ENCODE results near the gene CD38. TPM values are rescaled to one million over a fixed set of nuclear protein-coding genes. Genes with fewer than 3 reads are reported as not detected.

The CD38 gene
- polyA plus RNA-seq, 1 donor (not counting 4 experiments of a cell fraction or from before 2014, with no cell fraction given): 0.08 TPM

DNA sequence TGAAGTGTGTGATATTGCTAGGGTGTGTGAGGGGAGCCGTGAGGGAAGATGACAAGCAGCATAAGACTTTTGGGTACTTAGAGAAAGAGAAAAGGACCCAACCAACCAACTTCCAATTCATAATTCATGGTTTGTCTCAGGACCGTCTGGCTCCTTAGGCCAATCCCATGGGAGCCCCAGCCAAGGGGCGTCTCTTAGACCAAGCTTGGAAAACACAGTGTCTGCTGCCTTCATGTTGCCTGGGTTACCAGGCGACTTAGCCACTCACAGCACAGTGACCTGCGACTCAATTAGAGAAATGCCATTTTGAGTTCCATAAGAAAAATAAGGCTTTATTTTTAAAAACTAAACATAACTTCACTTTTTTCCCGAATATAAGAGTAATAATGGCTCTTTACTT lies 42.6 kb upstream of the CD38 start:
- no peak for FAIRE-seq
- TF ChIP-seq, protein P1, sequence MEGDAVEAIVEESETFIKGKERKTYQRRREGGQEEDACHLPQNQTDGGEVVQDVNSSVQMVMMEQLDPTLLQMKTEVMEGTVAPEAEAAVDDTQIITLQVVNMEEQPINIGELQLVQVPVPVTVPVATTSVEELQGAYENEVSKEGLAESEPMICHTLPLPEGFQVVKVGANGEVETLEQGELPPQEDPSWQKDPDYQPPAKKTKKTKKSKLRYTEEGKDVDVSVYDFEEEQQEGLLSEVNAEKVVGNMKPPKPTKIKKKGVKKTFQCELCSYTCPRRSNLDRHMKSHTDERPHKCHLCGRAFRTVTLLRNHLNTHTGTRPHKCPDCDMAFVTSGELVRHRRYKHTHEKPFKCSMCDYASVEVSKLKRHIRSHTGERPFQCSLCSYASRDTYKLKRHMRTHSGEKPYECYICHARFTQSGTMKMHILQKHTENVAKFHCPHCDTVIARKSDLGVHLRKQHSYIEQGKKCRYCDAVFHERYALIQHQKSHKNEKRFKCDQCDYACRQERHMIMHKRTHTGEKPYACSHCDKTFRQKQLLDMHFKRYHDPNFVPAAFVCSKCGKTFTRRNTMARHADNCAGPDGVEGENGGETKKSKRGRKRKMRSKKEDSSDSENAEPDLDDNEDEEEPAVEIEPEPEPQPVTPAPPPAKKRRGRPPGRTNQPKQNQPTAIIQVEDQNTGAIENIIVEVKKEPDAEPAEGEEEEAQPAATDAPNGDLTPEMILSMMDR (optimal IDR thresholded peaks at IDR 0.05 in 1 of 3, IDR thresholded peaks at IDR 0.05 in 1 of 3, conservative IDR thresholded peaks at IDR 0.05 in 1 of 3; ENCODE audit: extremely low read depth in 1 of 3, insufficient read depth in 2 of 3, low read length in 3 of 3): no peak
- TF ChIP-seq EZH2 (IDR thresholded peaks at IDR 0.05; ENCODE audit: low read length): no peak

DNA sequence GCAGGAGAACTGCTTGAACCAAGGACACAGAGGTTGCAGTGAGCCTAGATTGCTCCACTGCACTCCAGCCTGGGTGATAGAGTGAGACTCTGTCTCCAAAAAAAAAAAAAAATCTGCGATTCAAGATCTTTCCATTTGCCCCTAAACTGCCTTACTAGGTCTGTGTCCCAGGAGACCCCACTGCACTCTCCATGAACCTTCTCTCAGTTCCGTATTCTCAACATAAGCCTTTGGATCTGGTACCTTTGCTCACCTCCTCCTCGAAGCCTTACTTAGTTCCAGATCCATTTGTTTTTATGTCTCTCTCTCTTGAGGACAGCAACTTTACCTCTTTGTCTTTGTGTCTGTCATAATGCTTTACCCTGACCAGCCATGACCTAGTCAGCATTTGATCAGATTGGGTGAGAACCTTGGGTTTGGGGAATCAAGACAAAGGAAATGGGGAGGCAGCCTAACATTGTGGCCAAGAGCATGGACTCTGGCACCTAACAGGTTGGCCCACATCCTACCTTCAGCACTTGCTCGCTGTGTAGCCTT lies 41.5 kb upstream of the CD38 start:
- Histone ChIP-seq H3K4me2 (ENCODE audit: control insufficient read depth, extremely low read depth, insufficient read depth, low read depth, low read length) (no peak overlapping the region), H3K27ac (ENCODE audit: control insufficient read depth, insufficient read depth, low read length) (no peak overlapping the region), H3K9me1 (ENCODE audit: control insufficient read depth, extremely low read depth, insufficient read depth, low read length) (no peaks in the 10 kb centered on the region), H3K36me3 (ENCODE audit: control insufficient read depth in 2 of 2, extremely low read depth in 1 of 2, insufficient read depth in 2 of 2, low read length in 2 of 2) (no peaks in the 10 kb centered on the region), H4K20me1 (ENCODE audit: control insufficient read depth, extremely low read depth, insufficient read depth, low read length) (no peaks in the 10 kb centered on the region), H3K9ac (ENCODE audit: control insufficient read depth, extremely low read depth, insufficient read depth, low read length) (no peak overlapping the region), H3K4me1 (ENCODE audit: control insufficient read depth, extremely low read depth, insufficient read depth, low read length) (no peaks in the 10 kb centered on the region), H3K79me2 (ENCODE audit: control insufficient read depth, insufficient read depth, low read length) (no peaks in the 10 kb centered on the region), H3K4me3 (ENCODE audit: control insufficient read depth in 2 of 3, extremely low read depth in 1 of 3, insufficient read depth in 2 of 3, low read depth in 1 of 3, low read length in 3 of 3) (no peak overlapping the region), H3K9me3 (ENCODE audit: control insufficient read depth, low read depth, low read length) (no peaks in the 10 kb centered on the region), H3K27me3 (ENCODE audit: control insufficient read depth, extremely low read depth, insufficient read depth, low read length) (no peaks in the 10 kb centered on the region), H2AFZ (ENCODE audit: control insufficient read depth, low read length) (no peak overlapping the region)
- dilution Hi-C loops (cut with MboI; ENCODE audit: extremely low pct_ligation_motif_present, low sequenced_read_pairs): no loop called here
- FAIRE-seq (no peak), DNase-seq (ENCODE audit: low read depth, low spot score) (no peak)
- TF ChIP-seq, protein P1 (optimal IDR thresholded peaks at IDR 0.05 in 1 of 3, IDR thresholded peaks at IDR 0.05 in 1 of 3, conservative IDR thresholded peaks at IDR 0.05 in 1 of 3; ENCODE audit: extremely low read depth in 1 of 3, insufficient read depth in 2 of 3, low read length in 3 of 3): no peak
- TF ChIP-seq EZH2 (IDR thresholded peaks at IDR 0.05; ENCODE audit: low read length): no peak

More for the DNA sequence above, 42.6 kb upstream of the CD38 start:
- H3K4me1 ChIP-seq (ENCODE audit: control insufficient read depth, extremely low read depth, insufficient read depth, low read length): no peaks in the 10 kb centered on the region
- no peaks in the 10 kb centered on the region for H3K27me3 ChIP-seq (ENCODE audit: control insufficient read depth, extremely low read depth, insufficient read depth, low read length)
- dilution Hi-C loops (cut with MboI; ENCODE audit: extremely low pct_ligation_motif_present, low sequenced_read_pairs): no loop called here
- no peak for DNase-seq (ENCODE audit: low read depth, low spot score)
- H3K9me3 ChIP-seq (ENCODE audit: control insufficient read depth, low read depth, low read length): no peaks in the 10 kb centered on the region
- no peaks in the 10 kb centered on the region for H3K9me1 ChIP-seq (ENCODE audit: control insufficient read depth, extremely low read depth, insufficient read depth, low read length)
- H3K79me2 ChIP-seq (ENCODE audit: control insufficient read depth, insufficient read depth, low read length): no peaks in the 10 kb centered on the region
- H3K4me2 ChIP-seq (ENCODE audit: control insufficient read depth, extremely low read depth, insufficient read depth, low read depth, low read length): no peak overlapping the region
- no peak overlapping the region for H2AFZ ChIP-seq (ENCODE audit: control insufficient read depth, low read length)
- H3K9ac ChIP-seq (ENCODE audit: control insufficient read depth, extremely low read depth, insufficient read depth, low read length): no peak overlapping the region
- H4K20me1 ChIP-seq (ENCODE audit: control insufficient read depth, extremely low read depth, insufficient read depth, low read length): no peaks in the 10 kb centered on the region
- no peaks in the 10 kb centered on the region for H3K36me3 ChIP-seq (ENCODE audit: control insufficient read depth in 2 of 2, extremely low read depth in 1 of 2, insufficient read depth in 2 of 2, low read length in 2 of 2)
- no peak overlapping the region for H3K4me3 ChIP-seq (ENCODE audit: control insufficient read depth in 2 of 3, extremely low read depth in 1 of 3, insufficient read depth in 2 of 3, low read depth in 1 of 3, low read length in 3 of 3)
- H3K27ac ChIP-seq (ENCODE audit: control insufficient read depth, insufficient read depth, low read length): no peak overlapping the region

All from keratinocyte (primary cell).